HL-60 (cell line): ENCODE results near the gene KCMF1.

Experiments
- GABPA ChIP-seq: IDR thresholded peaks from 2 replicates; pipeline ENCODE4 v1.6.1; 2012; ENCODE audit warnings: low read depth
- POLR2AphosphoS5 ChIP-seq: IDR thresholded peaks from 2 replicates; pipeline ENCODE4 v1.6.1; 2012; ENCODE audit warnings: low read depth
- TF ChIP-seq, protein P1 (sequence below): IDR thresholded peaks from one replicate; pipeline ENCODE4 v1.5.1; 2011; ENCODE audit warnings: low read length, control low read depth, inconsistent platforms; ENCODE audit not compliant: insufficient read depth

DNA sequence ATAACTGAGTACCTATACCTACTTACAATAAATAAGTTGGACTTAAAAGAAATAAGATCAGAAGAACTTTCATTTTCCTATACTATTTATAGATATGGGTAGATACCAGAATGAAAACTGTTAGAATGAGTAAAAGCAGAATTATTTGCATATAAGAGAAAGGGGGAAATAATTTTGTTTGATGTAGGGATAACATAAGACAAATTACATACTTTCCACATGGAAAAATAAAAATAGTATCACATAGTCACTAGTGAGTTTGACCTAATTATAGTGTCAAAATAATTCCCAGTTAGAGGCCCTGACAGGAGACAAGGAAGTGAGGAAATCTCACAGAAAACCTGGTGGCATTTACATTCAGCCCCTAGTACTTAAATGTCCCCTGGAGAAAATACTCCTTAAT lies 28.6 kb downstream of the KCMF1 start:
- TF ChIP-seq, protein P1, sequence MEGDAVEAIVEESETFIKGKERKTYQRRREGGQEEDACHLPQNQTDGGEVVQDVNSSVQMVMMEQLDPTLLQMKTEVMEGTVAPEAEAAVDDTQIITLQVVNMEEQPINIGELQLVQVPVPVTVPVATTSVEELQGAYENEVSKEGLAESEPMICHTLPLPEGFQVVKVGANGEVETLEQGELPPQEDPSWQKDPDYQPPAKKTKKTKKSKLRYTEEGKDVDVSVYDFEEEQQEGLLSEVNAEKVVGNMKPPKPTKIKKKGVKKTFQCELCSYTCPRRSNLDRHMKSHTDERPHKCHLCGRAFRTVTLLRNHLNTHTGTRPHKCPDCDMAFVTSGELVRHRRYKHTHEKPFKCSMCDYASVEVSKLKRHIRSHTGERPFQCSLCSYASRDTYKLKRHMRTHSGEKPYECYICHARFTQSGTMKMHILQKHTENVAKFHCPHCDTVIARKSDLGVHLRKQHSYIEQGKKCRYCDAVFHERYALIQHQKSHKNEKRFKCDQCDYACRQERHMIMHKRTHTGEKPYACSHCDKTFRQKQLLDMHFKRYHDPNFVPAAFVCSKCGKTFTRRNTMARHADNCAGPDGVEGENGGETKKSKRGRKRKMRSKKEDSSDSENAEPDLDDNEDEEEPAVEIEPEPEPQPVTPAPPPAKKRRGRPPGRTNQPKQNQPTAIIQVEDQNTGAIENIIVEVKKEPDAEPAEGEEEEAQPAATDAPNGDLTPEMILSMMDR, result no peak
- TF ChIP-seq POLR2AphosphoS5, result no peak
- no peak for TF ChIP-seq GABPA
